Upper lobe of left lung (tissue), 4 donors: ENCODE results near the gene UNC13B.

Experiments used
- CTCF ChIP-seq, 6 experiments: fragments of 450-650 bp in 4 of 6; fragments of 200-600 bp in 2 of 6; sonication (generic) in 2 of 6; IDR thresholded peaks; one replicate each; pipeline ENCODE4 v1.5.1; 2016 to 2019; ENCODE audit warnings: antibody characterized with exemption in 6 of 6
- EP300 ChIP-seq, 4 donors: sonication (generic); formaldehyde crosslinking; IDR thresholded peaks; one replicate each; pipeline ENCODE4 v1.5.1; 2017; ENCODE audit warnings: antibody characterized with exemption in 4 of 4, control low read depth in 2 of 4
- POLR2A ChIP-seq, 4 donors: fragments of 450-650 bp; IDR thresholded peaks; one replicate each; pipeline ENCODE4 v1.5.1; 2016 to 2017; ENCODE audit warnings: antibody characterized with exemption in 4 of 4, mild to moderate bottlenecking in 2 of 4
- POLR2AphosphoS5 ChIP-seq, 2 donors: sonication (generic); formaldehyde crosslinking; IDR thresholded peaks; one replicate each; pipeline ENCODE4 v1.5.1; 2017; ENCODE audit warnings: antibody characterized with exemption in 2 of 2

DNA sequence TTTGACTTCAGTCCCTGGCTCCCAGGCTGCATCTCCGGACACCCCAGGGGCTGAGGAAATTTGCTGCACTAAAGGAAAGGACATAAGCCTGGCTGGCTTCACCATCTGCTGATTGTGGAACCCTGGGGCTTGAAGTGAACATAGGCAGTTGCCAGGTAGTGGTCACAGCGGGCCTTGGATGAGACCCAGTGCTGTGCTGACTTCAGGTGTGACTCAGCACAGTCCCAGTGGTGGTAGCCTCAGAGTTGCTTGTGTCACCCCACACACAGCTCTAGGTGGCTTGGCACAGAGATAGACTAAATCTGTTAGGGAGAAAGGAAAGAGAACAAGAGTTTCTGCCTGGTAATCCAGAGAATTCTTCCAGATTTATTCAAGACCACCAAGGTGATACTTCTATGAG lies 292.0 kb downstream of the UNC13B start:
- TF ChIP-seq CTCF (IDR thresholded peaks at IDR 0.05), result no peak
- no peak for TF ChIP-seq POLR2A (IDR thresholded peaks at IDR 0.05)
- no peak for TF ChIP-seq EP300 (IDR thresholded peaks at IDR 0.05)
- TF ChIP-seq POLR2AphosphoS5 (IDR thresholded peaks at IDR 0.05), result no peak
